ENCODE results near the gene RNF225. TPM values are rescaled to one million over a fixed set of nuclear protein-coding genes. Genes with fewer than 3 reads are reported as not detected.

RNF225 gene
- total and polyA plus RNA-seq, 2 of the 13 experiments (the other 11 are each of a cell fraction or from before 2014, with no cell fraction given), result not detected

DNA sequence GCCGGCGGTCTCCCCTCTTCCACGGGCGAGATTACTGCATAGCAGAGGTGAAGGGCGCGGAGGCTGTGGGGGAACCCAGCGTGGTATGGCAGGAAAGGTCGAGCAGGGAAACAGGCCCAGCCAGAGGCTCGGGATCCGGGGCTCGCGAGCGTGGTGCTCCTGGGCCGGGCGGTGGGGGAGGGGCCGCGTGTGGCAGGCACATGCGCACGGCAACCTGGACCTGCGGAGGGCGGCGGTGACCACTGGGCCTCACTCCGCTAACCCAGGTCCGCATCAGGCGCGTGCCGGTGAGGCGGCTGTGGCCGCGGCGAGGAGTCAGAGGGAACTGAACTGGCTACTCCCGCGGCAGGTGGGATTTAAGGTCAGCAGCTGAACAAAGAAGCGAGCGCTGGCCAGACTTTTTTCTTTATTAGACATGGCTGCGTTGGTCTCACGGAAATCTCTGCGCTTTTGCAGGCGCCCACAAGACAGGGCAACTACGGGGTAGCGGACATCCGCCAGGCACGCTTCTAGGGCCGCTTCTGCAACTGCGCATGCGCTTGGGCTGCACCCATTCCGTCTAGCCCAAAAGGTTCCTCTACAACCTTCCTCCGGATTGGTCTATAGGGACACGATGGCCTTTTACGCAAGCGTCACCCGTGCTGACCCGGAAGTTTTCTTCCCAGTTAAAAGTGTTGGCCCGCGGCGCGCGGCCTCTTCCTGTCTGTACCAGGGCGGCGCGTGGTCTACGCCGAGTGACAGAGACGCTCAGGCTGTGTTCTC lies 8.7 kb upstream of the RNF225 start, which contains the start of gene RPS5 (continued):
- TF ChIP-seq DPF2 (CRISPR knock-in tag; IDR thresholded peaks at IDR 0.05; ENCODE audit: borderline replicate concordance, low read depth) (no peak), WIZ (CRISPR knock-in tag; IDR thresholded peaks at IDR 0.05) (peak; percentile 44; the same call in 1 of the 2 replicates), SIX1 (CRISPR knock-in tag; IDR thresholded peaks at IDR 0.05; ENCODE audit: borderline replicate concordance) (0 out of 2 replicates have a peak, but pooled peaks have one; percentile 3), KDM6A (CRISPR knock-in tag; IDR thresholded peaks at IDR 0.05; ENCODE audit: low read depth) (no peak), ZNF772 (CRISPR knock-in tag; IDR thresholded peaks at IDR 0.05) (peak; percentile 39), KAT8 (CRISPR knock-in tag; IDR thresholded peaks at IDR 0.05) (peak; percentile 94), LCORL (IDR thresholded peaks at IDR 0.05) (no peak), LCORL (CRISPR knock-in tag; IDR thresholded peaks at IDR 0.05) (no peak), ATF7 (IDR thresholded peaks at IDR 0.05) (no peak), ATF7 (CRISPR knock-in tag; IDR thresholded peaks at IDR 0.05) (no peak), ZNF12 (CRISPR knock-in tag; IDR thresholded peaks at IDR 0.05) (peak; percentile 36; the same call in 1 of the 2 replicates), JUND (CRISPR knock-in tag; IDR thresholded peaks at IDR 0.05) (0 out of 2 replicates have a peak, but pooled peaks have one; percentile 33), JUN (CRISPR knock-in tag; IDR thresholded peaks at IDR 0.05) (0 out of 2 replicates have a peak, but pooled peaks have one; percentile 30)
- TF ChIP-seq, protein P1, sequence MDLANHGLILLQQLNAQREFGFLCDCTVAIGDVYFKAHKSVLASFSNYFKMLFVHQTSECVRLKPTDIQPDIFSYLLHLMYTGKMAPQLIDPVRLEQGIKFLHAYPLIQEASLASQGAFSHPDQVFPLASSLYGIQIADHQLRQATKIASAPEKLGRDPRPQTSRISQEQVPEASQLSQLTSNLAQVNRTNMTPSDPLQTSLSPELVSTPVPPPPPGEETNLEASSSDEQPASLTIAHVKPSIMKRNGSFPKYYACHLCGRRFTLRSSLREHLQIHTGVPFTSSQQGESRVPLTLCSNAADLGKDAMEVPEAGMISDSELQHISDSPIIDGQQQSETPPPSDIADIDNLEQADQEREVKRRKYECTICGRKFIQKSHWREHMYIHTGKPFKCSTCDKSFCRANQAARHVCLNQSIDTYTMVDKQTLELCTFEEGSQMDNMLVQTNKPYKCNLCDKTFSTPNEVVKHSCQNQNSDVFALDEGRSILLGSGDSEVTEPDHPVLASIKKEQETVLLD (CRISPR knock-in tag; IDR thresholded peaks at IDR 0.05; ENCODE audit: low read depth), result peak; percentile 24; the same call in 1 of the 2 replicates
- TF ChIP-seq, protein P2, sequence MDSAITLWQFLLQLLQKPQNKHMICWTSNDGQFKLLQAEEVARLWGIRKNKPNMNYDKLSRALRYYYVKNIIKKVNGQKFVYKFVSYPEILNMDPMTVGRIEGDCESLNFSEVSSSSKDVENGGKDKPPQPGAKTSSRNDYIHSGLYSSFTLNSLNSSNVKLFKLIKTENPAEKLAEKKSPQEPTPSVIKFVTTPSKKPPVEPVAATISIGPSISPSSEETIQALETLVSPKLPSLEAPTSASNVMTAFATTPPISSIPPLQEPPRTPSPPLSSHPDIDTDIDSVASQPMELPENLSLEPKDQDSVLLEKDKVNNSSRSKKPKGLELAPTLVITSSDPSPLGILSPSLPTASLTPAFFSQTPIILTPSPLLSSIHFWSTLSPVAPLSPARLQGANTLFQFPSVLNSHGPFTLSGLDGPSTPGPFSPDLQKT (CRISPR knock-in tag; IDR thresholded peaks at IDR 0.05; ENCODE audit: borderline replicate concordance), result no peak
- TF ChIP-seq, protein P3, sequence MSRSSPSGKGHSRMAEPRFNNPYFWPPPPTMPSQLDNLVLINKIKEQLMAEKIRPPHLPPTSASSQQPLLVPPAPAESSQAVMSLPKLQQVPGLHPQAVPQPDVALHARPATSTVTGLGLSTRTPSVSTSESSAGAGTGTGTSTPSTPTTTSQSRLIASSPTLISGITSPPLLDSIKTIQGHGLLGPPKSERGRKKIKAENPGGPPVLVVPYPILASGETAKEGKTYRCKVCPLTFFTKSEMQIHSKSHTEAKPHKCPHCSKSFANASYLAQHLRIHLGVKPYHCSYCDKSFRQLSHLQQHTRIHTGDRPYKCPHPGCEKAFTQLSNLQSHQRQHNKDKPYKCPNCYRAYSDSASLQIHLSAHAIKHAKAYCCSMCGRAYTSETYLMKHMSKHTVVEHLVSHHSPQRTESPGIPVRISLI (CRISPR knock-in tag; IDR thresholded peaks at IDR 0.05; ENCODE audit: borderline replicate concordance), result no peak; the same call in 1 of the 2 replicates
- TF ChIP-seq, protein P4, sequence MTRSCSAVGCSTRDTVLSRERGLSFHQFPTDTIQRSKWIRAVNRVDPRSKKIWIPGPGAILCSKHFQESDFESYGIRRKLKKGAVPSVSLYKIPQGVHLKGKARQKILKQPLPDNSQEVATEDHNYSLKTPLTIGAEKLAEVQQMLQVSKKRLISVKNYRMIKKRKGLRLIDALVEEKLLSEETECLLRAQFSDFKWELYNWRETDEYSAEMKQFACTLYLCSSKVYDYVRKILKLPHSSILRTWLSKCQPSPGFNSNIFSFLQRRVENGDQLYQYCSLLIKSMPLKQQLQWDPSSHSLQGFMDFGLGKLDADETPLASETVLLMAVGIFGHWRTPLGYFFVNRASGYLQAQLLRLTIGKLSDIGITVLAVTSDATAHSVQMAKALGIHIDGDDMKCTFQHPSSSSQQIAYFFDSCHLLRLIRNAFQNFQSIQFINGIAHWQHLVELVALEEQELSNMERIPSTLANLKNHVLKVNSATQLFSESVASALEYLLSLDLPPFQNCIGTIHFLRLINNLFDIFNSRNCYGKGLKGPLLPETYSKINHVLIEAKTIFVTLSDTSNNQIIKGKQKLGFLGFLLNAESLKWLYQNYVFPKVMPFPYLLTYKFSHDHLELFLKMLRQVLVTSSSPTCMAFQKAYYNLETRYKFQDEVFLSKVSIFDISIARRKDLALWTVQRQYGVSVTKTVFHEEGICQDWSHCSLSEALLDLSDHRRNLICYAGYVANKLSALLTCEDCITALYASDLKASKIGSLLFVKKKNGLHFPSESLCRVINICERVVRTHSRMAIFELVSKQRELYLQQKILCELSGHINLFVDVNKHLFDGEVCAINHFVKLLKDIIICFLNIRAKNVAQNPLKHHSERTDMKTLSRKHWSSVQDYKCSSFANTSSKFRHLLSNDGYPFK (CRISPR knock-in tag; IDR thresholded peaks at IDR 0.05; ENCODE audit: borderline replicate concordance), result peak; percentile 80; the same call in 1 of the 2 replicates
- TF ChIP-seq, protein P5, sequence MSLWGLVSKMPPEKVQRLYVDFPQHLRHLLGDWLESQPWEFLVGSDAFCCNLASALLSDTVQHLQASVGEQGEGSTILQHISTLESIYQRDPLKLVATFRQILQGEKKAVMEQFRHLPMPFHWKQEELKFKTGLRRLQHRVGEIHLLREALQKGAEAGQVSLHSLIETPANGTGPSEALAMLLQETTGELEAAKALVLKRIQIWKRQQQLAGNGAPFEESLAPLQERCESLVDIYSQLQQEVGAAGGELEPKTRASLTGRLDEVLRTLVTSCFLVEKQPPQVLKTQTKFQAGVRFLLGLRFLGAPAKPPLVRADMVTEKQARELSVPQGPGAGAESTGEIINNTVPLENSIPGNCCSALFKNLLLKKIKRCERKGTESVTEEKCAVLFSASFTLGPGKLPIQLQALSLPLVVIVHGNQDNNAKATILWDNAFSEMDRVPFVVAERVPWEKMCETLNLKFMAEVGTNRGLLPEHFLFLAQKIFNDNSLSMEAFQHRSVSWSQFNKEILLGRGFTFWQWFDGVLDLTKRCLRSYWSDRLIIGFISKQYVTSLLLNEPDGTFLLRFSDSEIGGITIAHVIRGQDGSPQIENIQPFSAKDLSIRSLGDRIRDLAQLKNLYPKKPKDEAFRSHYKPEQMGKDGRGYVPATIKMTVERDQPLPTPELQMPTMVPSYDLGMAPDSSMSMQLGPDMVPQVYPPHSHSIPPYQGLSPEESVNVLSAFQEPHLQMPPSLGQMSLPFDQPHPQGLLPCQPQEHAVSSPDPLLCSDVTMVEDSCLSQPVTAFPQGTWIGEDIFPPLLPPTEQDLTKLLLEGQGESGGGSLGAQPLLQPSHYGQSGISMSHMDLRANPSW (CRISPR knock-in tag; IDR thresholded peaks at IDR 0.05; ENCODE audit: borderline replicate concordance), result peak; percentile 84; the same call in 1 of the 2 replicates
